Islet of Langerhans (tissue), 1 donor: ENCODE results near the gene DOK6.

Experiments used
- FAIRE-seq: peaks from one replicate; lab custom pipeline; 2011; peaks lifted over from hg19 to GRCh38; lab: Jason Lieb, UNC

DOK6 gene

DNA sequence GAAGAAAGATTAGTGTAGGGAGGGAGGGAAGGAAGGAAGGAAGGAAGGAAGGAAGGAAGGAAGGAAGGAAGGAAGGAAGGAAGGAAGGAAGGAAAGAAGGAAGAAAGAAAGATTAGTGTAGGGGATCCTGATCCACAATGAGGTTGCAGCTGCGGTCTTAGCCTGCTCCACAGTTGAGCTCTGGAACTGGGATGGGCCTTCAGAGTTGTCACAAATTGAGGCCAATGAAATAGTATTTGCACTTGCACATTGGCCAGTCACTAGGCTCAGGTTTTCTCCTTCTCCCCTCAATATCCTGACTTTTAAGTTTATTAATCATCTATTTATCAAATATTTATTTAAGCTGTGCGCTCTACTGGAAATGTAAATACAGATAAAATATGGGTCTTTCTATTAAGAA is 34.3 kb downstream of the DOK6 start:
- FAIRE-seq = no peak

DNA sequence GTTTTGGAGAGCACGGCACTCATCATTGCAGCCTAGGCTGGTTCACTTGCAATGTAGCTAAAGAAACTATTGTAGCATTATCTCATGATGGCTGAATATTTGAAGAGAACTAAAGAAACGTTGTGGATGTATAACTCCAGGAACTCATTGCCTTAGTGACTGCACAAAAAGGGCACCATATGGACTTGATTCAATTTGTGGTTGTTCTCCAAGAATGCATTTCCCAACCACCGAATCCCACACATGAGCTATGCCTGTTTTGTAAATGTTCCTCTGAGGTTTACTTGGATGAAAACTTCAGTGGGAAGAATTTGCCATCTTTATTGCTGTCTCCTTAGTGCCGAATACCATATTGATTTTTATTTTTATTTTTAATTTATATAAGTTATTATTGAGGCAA is 43.5 kb downstream of the DOK6 start:
- no peak for FAIRE-seq

GRCh38 chr18:69447886-69448285 is 47.2 kb downstream of the DOK6 start:
- FAIRE-seq = no peak

DNA sequence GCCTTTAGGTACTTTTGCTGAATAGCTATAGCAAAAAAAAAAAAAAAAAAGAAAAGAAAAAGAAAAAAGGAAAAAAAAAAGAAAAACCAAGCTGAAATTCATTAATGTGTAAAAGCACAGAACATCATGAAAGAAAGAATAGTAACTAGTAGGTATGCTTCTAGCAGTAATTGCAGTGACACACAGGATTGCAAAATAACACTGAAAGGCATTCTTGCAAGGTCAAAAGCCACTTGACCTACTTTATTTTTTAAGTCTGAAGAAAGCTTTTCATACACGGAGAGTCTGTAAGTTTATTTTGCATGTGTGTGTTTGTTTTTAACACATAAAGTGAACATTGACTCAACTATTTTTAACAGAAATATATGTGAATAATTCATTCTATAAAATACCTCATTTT is 54.4 kb downstream of the DOK6 start:
- FAIRE-seq = no peak

GRCh38 chr18:69469444-69469919 is 68.8 kb downstream of the DOK6 start:
- no peak for FAIRE-seq

- FAIRE-seq = no peak
These were observed 79.8 kb downstream of the DOK6 start for GRCh38 chr18:69480460-69480859.

GRCh38 chr18:69483574-69483973 is 82.9 kb downstream of the DOK6 start:
- FAIRE-seq = no peak

DNA sequence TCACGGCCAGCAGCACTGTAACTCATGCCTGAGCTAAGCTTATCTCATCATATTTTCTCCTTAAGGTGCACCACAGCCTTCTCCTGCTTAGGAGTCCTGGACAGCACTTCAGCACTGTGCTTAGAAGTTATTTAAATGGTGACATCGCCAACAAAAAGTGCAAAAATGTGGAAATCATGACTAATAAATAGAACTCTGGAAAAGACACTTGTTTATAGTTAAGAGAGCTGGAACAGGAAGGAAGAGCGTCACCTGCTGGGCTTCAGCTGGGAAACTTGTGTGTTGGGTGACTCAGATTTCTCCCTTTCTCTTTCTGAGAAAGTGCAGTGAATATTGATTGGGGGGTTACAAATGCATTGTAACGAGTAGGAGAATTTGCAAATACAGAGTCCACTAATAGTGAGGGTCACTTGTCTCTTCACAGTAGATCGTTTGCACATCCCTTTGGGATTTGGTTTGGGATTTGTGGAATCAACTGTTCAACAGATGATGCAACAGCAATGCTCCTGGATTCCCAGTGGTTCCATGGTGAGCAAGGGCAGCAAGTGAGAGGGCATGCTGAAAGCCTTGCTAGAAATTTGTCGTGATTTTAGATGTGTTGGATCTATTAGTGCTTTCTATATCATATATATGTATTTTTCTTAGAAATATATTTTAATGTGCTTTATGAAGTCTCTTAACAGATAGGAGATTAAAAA is 84.2 kb downstream of the DOK6 start:
- no peak for FAIRE-seq

GRCh38 chr18:69487488-69488394 is 87.1 kb downstream of the DOK6 start:
- no peak for FAIRE-seq

GRCh38 chr18:69490072-69490471 is 89.4 kb downstream of the DOK6 start:
- FAIRE-seq = no peak

DNA sequence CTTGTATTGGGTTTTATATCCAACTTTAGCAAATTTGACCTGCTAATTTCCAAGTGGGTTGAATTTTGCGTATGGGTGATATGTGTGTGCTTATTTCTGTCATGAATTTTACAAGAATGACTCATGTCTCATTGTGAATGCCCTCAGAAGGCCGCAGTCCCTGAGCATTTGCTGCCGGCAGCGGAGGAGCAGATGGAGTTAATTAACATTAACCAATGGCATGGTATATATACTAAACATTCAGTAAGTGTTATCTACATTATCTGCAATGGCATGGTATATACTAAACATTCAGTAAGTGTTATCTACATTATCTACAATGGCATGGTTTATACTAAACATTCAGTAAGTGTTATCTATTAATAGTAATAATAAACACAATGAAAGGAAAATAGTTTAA is 90.1 kb downstream of the DOK6 start:
- no peak for FAIRE-seq

DNA sequence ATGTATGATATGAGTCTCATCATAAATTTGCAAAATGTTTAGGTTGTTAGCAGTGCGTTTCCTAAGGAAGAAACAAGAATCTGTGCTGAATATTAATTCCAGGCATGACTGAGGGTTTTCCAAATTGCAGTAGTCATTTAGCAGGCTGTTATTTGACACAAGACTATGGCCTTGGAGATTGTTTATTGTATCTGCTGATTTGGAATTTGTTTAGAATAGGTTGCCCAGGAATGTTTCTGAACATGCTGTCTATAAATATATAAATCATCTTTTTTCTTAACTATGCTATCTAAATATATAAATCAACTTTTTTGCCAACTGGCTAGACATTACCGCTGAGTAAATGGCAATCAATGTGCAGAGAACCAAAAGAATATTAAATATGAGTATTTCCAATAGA is 90.9 kb downstream of the DOK6 start:
- no peak for FAIRE-seq

DNA sequence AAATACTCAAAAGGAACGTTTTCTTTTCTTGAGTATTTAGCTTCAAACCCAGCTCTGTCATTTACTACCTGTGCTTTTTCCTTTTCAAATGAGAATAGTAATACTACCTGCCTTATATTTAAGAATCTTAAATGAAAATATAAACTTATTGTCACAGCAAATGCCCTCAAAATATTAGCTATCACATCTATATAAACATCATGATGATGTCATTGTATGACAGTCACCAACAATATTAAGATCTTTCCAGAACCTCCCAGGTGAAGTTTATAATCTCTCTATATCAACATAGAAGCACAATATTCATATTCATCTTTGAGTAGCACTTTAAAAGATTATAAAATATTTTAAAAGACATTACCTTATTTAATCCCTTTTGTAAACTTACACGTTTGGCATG is 92.2 kb downstream of the DOK6 start:
- FAIRE-seq = no peak

- no peak for FAIRE-seq
These were observed 94.2 kb downstream of the DOK6 start for GRCh38 chr18:69494841-69495240.

- FAIRE-seq = no peak
These were observed 94.7 kb downstream of the DOK6 start for GRCh38 chr18:69495338-69495737.

- FAIRE-seq = no peak
These were observed 95.3 kb downstream of the DOK6 start for GRCh38 chr18:69495841-69496533.

DNA sequence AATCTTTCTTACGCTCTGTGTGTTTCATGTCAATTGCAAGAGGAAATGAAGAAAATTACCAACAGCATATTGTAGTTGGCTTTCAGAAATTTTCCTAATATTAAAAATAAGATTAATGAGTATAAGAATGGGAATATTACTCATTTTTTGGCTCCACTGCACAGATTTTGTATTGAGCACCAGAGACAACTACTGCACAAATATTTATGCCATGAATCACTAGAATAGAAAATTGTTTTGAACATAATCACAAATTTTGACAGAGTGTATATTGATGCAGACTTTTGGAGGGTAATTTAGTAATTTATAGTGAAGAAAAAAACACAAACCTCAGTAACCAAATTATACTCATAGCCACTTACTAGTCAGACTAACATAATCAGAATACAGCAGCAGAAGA is 118.3 kb downstream of the DOK6 start:
- FAIRE-seq = no peak

GRCh38 chr18:69523582-69523981 is 122.9 kb downstream of the DOK6 start:
- no peak for FAIRE-seq

GRCh38 chr18:69528435-69528834 is 127.7 kb downstream of the DOK6 start:
- no peak for FAIRE-seq

GRCh38 chr18:69529151-69529550 is 128.5 kb downstream of the DOK6 start:
- FAIRE-seq = no peak

- FAIRE-seq = no peak
These were observed 131.3 kb downstream of the DOK6 start for GRCh38 chr18:69531973-69532372.

- FAIRE-seq = no peak
These were observed 136.5 kb downstream of the DOK6 start for GRCh38 chr18:69537183-69537582.

- FAIRE-seq = no peak
These were observed 138.2 kb downstream of the DOK6 start for GRCh38 chr18:69538849-69539248.
